NK-92 treated with Interleukin-12 subunit alpha and Interleukin-12 subunit beta, amount 100 ng/mL, for 24 hours (cell line): ENCODE data around the gene SYN1.
A peak's percentile ranks its signal among the peaks of the same experiment; 100 is the strongest.

Experiments used
- DNase-seq: peaks from one replicate; lab custom pipeline; 2025; lab: John Stamatoyannopoulos, UW

The SYN1 gene

GRCh38 chrX:47595716-47596251, 23.9 kb downstream of the SYN1 start:
- DNase-seq, result no peak

- DNase-seq, result no peak
Measured at GRCh38 chrX:47593522-47593921, 26.1 kb downstream of the SYN1 start.

DNA sequence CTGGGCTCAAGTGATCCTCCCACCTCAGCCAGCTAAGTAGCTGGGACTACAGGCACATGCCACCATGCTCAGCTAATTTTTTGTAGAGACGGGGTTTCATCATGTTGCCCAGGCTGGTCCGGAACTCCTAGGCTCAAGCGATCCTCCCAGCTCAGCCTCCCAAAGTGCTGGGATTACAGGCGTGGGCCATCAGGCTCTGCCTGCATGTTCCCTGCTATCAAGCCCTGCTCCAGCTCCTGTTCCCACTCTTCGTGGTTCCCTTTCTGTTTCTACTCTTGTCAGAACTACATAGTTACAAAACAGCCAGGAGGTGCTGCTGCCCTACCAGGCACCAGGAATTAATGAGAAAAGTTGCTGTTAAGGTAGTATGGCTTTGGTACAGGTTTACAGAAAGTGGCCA, 28.7 kb downstream of the SYN1 start:
- DNase-seq, result no peak

DNA sequence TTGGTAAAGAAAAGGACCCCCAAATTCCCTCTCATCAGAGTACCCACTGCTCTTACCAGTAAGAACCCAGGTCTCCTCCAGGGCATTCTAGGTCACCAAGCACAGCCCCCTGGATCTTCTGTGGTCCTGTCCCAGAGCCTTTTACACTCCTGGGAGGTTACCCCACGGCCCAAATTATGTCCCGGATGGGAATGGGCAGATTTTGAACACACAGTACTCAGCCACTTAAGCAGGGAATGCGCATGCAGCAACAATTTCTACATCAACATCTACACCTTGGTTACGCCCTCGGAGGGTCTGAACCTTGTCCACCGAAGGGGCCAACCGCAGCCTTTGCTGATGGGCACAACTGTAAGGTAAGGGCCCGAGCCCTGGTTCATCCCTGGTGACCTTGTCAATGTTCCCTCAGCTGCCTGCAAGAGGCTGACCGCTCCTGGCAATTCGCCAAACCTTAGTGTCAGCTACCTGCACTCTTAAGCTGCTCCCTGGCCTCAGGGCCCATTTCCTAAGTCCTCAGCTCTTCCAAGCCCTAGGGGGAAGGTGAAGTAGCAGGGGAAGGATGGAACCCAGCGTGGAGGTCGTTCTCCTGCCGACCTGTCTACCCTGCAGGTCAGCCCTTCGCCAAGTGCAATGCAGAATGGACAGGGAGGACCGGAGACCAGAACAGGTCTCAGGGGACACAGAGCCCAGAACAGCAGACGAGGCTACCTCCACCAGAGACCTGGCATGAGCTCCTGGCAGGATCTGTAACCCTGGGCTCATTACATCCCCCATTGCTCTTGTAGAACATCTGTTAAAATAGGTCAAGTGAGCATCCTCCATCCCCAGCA, 31.5 kb downstream of the SYN1 start:
- no peak for DNase-seq

GRCh38 chrX:47587091-47587891, 32.4 kb downstream of the SYN1 start:
- DNase-seq, result no peak

DNA sequence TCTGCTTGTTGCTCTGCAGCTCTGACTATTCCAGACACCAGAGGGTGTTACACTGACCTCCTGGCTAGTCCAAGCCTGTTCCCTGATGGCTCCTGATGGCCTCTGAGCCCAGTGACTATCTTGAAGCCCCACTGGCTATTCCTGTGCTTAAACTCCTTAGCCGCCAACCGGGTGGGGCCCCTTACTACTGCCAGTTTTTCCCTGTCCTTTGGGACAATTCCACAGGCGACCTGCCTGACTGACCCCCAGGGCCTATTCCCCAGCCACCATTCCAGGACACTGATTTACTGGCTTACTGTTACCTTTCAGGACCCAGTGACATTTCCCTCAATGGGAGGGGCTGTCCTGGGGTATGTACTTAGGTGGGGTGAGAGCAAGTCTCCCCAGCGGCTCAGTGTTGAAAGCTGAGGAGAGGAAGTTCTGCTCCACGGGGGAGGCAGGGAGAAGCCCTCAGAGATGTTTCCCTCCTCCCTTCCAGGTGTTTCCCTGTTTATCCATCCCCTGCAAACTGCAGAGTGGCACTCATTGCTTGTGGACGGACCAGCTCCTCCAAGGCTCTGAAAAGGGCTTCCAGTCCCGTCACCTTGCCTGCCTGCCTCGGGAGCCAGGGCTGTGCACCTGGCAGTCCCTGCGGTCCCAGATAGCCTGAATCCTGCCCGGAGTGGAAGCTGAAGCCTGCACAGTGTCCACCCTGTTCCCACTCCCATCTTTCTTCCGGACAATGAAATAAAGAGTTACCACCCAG, 33.4 kb downstream of the SYN1 start:
- DNase-seq, result no peak

DNA sequence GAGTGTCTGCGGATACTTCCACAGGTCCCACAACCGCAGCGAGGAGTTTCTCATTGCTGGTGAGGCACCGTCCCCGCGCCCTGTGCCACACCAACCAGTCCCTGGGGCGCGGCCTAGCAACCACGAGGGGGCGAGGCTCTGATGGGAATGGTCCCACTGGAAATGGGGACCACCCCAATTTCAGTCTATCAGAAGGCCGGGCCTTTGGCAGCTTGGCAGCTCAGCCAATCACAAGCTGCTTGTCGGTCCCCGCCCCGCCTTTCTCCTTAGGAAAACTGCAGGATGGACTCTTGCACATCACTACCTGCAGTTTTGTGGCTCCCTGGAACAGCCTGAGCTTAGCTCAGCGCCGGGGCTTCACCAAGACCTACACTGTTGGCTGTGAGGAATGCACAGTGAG, 34.4 kb downstream of the SYN1 start:
- no peak for DNase-seq

DNA sequence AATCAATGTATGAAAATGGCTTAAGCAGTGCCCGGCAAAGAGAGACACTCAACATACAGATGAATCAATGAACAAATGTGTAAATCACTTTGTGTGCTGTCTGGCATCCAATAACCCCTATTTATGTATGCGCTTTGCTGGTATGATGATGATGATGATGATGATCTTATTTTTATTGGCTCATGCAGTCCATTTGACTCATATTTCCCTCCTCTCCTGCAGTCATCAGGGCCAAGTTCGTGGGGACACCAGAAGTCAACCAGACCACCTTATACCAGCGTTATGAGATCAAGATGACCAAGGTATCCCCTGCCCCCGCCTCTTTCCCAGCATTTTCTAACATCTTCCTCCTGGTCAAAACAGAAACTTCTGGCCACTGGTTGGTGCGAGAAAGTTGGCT, 34.9 kb downstream of the SYN1 start:
- DNase-seq, result no peak

DNA sequence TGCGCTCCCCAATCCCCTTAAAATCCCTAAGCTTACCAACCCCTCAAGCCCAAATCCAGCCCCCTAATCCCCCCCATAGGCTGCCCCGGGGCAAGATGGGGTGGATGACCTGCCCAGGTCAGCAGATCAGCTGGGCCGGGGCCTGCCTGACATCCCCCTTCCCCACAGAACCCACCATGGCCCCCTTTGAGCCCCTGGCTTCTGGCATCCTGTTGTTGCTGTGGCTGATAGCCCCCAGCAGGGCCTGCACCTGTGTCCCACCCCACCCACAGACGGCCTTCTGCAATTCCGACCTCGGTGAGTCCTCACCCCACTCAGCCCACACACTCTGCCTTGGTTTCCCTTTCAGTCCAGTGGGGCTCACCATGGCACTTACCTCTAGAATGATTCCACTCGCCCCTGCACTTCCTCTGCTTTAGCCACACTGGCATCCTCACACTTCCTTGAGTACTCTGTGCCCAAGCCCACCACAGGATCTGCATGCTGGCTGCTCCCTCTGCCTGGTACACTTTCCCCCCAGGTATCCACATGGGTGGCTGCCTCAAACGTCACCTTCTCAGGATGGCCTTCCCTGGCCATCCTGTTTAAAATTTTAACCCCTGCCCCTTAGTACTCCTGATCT, 36.3 kb downstream of the SYN1 start:
- DNase-seq, result no peak

- peak; percentile 86 for DNase-seq
Measured at GRCh38 chrX:47581731-47582647, 37.7 kb downstream of the SYN1 start, which contains the start of gene TIMP1. TSS of gene TIMP1 (plus strand) at chrX:47582436. CDS start at chrX:47583416, 980 bp downstream.

DNA sequence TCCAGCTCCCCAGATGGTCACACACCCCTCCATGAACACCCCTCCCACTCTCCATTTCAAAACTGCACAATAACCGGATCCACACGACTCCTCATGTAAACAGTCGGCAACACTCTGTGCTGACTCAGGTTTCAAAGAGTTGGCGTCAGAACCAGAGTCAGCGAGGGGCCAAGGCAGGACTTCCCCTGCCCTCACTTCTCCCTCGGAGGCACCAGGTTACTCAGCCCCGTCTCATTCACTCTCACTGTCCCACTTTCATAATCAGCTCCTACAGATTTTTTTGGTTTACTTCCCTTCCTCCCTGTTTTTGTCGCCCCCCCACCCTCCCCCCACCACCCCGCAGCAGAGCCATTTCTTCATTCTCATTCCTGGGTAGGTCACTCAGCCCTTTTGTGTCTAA, 40.1 kb downstream of the SYN1 start:
- DNase-seq, result no peak

DNA sequence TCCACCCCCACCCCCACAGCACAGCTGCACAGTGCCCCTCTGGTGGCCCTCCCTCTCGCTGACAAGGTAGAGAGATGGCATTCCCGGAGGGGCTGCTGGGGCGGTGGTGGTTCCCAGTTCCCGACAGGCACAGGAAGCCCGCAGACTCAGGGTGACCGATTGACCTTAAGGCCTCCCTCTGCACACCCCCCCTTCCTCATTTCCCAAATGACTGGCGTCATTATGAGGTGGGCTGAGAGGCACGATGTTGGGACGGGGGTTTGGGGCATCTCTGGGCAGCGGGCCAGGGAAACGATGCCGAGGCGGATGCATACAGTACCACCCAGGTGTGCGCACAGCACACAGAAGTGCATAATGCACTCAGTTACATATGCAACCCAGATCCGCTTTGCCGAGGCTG, 41.0 kb downstream of the SYN1 start:
- no peak for DNase-seq

- DNase-seq, result no peak
Measured at GRCh38 chrX:47577901-47578300, 41.8 kb downstream of the SYN1 start.

DNA sequence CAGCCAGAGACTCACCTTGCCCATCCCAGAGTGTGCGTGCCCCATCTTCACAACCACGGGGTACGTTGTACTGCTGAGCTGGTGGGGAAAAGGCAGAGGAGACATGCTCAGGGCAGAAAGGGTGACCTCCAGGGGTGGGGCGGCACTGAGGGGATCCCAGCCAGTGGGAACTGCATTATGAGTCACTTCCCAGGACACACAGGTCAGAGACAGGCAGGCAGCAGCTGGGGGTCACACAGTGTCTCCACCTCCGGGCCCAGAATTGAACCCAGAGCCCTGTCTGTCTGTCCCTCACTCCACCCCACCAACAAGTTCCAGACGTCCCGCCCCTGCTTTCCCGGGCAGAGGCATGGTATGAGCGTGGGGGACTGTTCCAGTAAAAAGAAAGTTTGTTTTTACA, 42.2 kb downstream of the SYN1 start:
- DNase-seq, result no peak

DNA sequence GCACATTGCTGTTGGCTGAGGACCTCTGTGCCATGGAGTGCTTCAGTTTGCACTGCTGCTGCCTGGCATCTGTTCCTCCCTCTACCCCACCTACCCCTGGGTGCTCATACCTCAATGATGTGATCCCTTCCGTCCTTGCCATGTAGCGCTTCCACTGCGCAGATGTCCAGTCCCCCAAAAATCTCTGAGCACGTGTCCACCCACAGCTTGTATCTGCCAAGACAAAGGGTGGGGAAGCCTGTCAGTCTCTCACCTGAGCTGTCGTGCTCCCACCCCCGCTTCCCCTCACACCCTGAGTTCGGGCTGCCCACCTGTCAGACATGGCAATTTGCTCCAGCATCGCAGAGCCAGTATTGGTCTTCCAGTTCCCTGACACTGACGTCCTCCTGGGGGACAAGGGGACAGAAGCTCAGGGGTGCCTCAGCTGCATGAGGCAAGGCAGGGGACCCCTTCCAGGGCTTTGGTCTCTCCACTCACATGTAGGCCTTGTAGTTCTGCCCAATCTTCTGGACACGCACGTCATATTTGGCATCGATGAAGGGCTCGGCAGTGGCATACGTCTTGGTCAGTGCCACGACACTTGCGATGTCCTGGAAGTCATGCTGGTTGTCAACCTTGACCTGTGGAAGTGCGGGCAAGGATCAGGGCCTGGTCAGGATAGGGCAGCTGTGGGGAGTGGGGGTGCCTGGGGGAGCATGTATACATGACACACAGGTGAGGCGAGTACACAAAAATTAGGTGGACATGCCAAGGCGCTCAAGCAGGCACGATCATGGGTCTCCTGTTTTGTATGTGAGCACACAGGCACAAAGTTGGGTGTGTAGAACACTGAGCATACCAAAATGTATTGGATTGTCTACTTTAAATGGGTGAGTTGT, 43.4 kb downstream of the SYN1 start:
- DNase-seq, result no peak

DNA sequence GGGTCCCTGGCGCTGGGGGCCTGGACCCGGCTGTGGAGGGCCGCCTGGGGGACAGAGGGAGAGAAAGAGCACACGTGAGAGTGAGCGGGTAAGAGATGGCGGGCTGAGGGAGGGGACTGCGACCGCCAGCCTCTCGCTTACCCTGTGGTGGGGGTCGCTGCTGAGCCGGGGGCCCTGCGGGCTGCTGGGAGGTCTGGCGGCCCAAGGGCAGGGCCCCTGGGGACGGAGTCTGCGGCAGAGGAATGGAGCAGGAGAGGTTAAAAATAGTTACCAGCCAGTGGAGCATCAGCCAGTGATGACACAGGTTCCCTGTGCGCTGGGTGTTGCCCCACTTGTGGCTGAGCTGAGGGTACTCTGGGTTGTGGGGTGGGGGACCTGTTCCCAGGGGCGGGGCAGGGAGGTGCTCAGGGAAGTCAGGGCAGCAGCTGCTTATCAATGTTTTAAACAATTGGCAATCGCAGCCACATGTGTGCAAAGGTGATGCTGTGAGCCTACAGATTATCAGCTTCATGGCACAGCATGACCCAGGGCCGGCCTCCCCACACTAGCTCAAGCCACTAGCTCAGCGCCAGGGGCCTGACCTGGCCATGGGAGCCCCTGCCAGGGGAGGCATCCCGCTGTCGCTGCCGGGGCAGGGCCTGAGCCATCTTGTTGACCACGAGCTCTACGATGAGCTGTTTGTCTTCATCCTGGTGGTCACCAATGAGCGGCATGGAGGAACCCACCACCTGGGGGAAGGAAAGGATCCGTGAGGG, 44.9 kb downstream of the SYN1 start:
- DNase-seq, result no peak

DNA sequence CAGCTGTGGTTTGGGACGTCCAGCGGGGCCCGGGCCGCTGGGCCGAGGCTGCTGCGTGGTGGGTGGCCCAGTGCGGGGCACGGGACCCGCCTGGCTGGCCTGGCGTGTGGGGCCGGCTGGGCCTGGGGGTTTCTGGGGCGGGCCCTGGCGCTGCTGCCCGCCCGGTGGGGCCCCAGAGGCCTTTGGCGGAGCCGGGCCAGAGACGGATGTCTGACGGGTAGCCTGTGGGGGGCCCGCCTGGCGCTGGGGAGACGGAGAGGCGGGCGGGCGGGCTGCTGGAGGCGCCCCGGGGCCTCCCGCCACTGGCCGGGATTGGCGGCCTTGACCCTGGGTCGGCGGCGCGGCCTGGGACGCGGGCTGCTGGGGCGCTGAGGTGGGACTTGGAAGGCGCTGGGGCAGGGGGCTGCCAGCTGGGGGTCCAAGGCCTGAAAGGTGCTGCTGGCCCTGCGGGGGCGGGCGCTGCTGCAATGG, 45.5 kb downstream of the SYN1 start:
- no peak for DNase-seq

DNA sequence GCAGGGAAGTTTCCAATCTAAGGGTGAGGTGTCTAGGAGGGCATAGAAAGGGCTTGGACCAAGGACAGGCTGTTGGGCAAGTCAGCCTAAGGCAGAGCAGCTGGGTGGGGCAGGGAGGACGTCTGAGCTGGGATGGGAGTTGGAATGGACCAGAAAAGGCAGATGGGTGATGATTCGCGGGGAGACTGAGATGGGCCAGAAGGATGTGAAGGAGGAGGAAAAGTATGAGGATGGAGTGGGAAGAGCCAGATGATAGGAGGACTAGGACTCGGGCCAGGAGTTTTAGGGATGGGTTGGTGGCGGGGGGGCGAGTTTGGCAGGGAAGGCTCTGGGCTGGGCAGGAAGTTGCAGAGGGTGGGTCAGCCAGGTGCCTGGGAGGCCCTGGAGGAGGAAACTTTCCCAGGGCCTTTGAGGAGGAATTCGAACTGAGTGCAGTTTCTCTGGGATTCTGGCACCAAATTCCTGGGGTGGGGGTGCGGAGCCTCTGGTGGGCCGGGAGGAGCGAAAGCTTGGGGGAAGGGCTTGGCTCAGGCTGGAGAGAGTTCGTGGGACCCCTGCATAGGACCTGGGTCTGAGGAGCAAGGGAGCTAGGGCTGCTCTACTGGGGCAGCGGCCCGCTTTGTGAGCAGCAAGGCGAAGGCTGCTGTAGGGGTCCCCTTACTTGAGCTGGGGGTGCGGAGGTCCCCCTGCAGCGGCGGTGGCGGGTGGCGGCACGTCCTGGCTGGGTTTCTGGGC, 46.1 kb downstream of the SYN1 start:
- DNase-seq, result no peak
